Keratinocyte (primary cell): ENCODE measurements around the gene ATP6V0E2.
A peak's percentile ranks its signal among the peaks of the same experiment; 100 is the strongest.

Experiments
- CTCF ChIP-seq, 3 experiments: IDR thresholded peaks in 1 of 3; conservative IDR thresholded peaks in 1 of 3; optimal IDR thresholded peaks in 1 of 3; 2 replicates in 2 of 3; 3 replicates in 1 of 3; pipeline versions ENCODE3 to v1.5.1; 2011; ENCODE audit warnings: low read length in 3 of 3, mild to moderate bottlenecking in 3 of 3, moderate library complexity in 2 of 3, control low read depth in 1 of 3, inconsistent platforms in 1 of 3; ENCODE audit not compliant: insufficient read depth in 2 of 3; ENCODE audit errors: extremely low read depth in 1 of 3
- EZH2 ChIP-seq: IDR thresholded peaks from one replicate; pipeline ENCODE4 v1.6.1; 2012; ENCODE audit warnings: inconsistent platforms, mild to moderate bottlenecking, low read length, moderate library complexity

GRCh38 chr7:149838224-149838991, 35.4 kb upstream of the ATP6V0E2 start, which contains the start of gene ZNF862:
- peak in 1 of 3 experiments; percentile 22 for TF ChIP-seq CTCF (optimal IDR thresholded peaks at IDR 0.05 in 1 of 3, IDR thresholded peaks at IDR 0.05 in 1 of 3, conservative IDR thresholded peaks at IDR 0.05 in 1 of 3; ENCODE audit: extremely low read depth in 1 of 3, insufficient read depth in 2 of 3, low read length in 3 of 3)
- no peak for TF ChIP-seq EZH2
